Progenitor cell of endocrine pancreas (in vitro differentiated cells): Measurements from ENCODE around the gene ELOVL6. TPM values are rescaled to one million over a fixed set of nuclear protein-coding genes. Genes with fewer than 3 reads are reported as not detected.

Source experiments
- DNase-seq: peaks from one replicate; pipeline ENCODE4 v3.0.0; 2021; ENCODE audit warnings: low spot score; ENCODE audit not compliant: unreplicated experiment
- H3K27ac Mint-ChIP-seq: 2 replicates; pipeline ENCODE4 v1.8.0; 2021; ENCODE audit warnings: mild to moderate bottlenecking, moderate library complexity, mixed read lengths
- H3K27me3 Mint-ChIP-seq: 2 replicates; pipeline ENCODE4 v1.8.0; 2021; ENCODE audit warnings: mixed read lengths
- H3K36me3 Mint-ChIP-seq: 2 replicates; pipeline ENCODE4 v1.8.0; 2022; ENCODE audit warnings: mixed read lengths; ENCODE audit not compliant: insufficient read depth
- H3K4me1 Mint-ChIP-seq: 2 replicates; pipeline ENCODE4 v1.8.0; 2021; ENCODE audit warnings: low read depth, mixed read lengths
- H3K4me3 Mint-ChIP-seq: 2 replicates; pipeline ENCODE4 v1.8.0; 2021; ENCODE audit warnings: low read depth, mild to moderate bottlenecking, moderate library complexity, mixed read lengths
- H3K9me3 Mint-ChIP-seq: 2 replicates; pipeline ENCODE4 v1.8.0; 2021; ENCODE audit warnings: low read depth, mixed read lengths
- total RNA-seq: library from RNA; stranded (reverse); gene quantifications from 2 replicates; pipeline ENCODE4 v1.2.1, GENCODE V29; 2021
- TF ChIP-seq, protein P1 (sequence below): fragments of 200-600 bp; sonication (generic); IDR thresholded peaks from one replicate; pipeline ENCODE4 v1.5.0; 2021; ENCODE audit warnings: antibody characterized with exemption, mild to moderate bottlenecking; ENCODE audit not compliant: unreplicated experiment

Gene ELOVL6
- total RNA-seq, 1 donor from 2014 or later: 34.3 TPM

DNA sequence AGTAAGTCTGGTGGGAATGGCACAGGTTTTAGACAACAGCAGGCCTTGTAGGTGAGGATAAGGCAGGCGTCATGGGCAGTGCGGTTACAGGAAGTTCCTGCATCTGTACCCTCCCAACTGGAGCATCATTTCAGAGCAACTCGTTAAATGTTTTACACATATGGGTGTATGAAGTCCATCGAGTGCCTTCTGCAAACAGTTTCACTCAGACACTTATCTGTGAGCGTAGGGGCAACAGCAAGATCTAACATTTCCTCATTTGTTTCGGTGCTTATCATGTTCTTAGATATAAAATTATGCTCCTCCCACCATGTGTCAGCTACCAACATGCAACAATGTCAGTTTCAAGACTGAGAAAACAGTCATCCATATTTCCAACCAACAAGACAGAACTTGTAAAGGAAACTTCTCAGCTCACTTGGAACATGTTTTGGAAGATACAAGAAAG, 69.9 kb downstream of the ELOVL6 start:
- H3K9me3 Mint-ChIP-seq: no peaks in the 10 kb centered on the region
- peaks cover 10% of the 10 kb centered on the region for H3K36me3 Mint-ChIP-seq
- no peak overlapping the region for H3K4me3 Mint-ChIP-seq
- no peak for DNase-seq
- H3K27ac Mint-ChIP-seq: no peak overlapping the region
- peaks cover 17% of the 10 kb centered on the region for H3K27me3 Mint-ChIP-seq
- TF ChIP-seq, protein P1, sequence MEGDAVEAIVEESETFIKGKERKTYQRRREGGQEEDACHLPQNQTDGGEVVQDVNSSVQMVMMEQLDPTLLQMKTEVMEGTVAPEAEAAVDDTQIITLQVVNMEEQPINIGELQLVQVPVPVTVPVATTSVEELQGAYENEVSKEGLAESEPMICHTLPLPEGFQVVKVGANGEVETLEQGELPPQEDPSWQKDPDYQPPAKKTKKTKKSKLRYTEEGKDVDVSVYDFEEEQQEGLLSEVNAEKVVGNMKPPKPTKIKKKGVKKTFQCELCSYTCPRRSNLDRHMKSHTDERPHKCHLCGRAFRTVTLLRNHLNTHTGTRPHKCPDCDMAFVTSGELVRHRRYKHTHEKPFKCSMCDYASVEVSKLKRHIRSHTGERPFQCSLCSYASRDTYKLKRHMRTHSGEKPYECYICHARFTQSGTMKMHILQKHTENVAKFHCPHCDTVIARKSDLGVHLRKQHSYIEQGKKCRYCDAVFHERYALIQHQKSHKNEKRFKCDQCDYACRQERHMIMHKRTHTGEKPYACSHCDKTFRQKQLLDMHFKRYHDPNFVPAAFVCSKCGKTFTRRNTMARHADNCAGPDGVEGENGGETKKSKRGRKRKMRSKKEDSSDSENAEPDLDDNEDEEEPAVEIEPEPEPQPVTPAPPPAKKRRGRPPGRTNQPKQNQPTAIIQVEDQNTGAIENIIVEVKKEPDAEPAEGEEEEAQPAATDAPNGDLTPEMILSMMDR: no peak
- peaks cover 11% of the 10 kb centered on the region for H3K4me1 Mint-ChIP-seq

DNA sequence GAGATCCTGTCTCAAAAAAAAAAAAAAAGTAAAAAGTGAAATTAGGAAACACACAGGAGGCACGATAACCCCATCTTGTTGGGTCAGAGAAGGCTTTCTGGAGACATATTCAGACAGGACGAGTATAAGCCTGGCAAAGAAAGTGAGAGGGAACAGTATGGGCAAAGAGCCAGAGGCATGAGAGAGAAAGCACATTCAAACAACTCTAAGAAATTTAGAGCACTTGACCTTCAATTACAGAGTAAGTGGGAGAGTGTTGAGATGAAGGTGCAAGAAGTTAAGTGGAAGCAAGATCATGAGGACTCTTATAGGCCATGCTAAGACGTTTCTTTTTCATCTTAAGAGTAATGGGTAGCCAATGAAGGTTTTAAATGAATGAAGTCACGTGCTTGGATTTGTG, 70.4 kb downstream of the ELOVL6 start:
- TF ChIP-seq, protein P1: no peak
- H3K4me3 Mint-ChIP-seq: no peak overlapping the region
- no peak for DNase-seq
- no peaks in the 10 kb centered on the region for H3K9me3 Mint-ChIP-seq
- peaks cover 15% of the 10 kb centered on the region for H3K27me3 Mint-ChIP-seq
- peaks cover 10% of the 10 kb centered on the region for H3K36me3 Mint-ChIP-seq
- H3K4me1 Mint-ChIP-seq: peaks cover 7% of the 10 kb centered on the region
- no peak overlapping the region for H3K27ac Mint-ChIP-seq

DNA sequence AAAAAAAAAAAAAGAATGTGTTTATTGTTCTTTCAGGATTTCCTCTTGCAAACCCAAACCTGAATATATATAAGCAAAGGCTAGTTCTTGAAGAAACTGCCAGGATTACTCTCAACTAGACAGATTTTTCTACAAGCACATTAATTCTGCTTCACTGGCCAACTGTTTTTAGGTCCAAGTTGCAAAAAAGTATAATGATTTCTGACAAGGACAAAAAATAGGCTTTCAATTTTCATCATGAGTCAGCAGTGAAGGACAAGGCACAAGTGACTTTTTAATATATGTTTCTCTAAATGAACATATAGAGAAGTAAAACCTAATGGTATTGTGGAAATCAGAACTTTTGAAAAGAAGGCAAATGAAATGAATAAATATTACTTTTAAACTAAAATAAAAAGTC, 73.7 kb downstream of the ELOVL6 start:
- Mint-ChIP-seq H3K36me3 (peaks cover 12% of the 10 kb centered on the region), H3K27ac (no peak overlapping the region), H3K9me3 (no peaks in the 10 kb centered on the region), H3K4me3 (no peak overlapping the region), H3K27me3 (peaks cover 3% of the 10 kb centered on the region), H3K4me1 (peaks cover 2% of the 10 kb centered on the region)
- DNase-seq: no peak
- TF ChIP-seq, protein P1: no peak

DNA sequence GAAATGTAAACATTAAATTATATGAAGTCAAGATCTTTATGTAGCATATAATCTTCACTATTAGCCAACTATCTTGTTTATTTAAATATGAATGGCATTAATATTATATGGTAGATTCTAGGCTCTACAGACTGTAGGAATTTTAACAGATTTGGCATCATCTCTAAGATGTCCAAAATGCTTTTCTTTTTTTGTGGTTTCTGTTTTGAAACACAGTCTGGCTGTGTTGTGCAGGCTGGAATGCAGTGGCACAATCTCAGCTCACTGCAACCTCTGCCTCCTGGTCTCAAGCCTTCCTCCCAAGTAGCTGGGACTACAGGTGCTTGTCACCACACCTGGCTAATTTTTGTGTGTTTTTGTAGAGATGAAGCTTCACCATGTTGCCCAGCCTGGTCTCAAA, 76.2 kb downstream of the ELOVL6 start:
- Mint-ChIP-seq H3K9me3 (no peaks in the 10 kb centered on the region), H3K27ac (no peak overlapping the region), H3K36me3 (peaks cover 12% of the 10 kb centered on the region), H3K27me3 (no peaks in the 10 kb centered on the region), H3K4me3 (no peak overlapping the region), H3K4me1 (peaks cover 3% of the 10 kb centered on the region)
- TF ChIP-seq, protein P1: no peak
- no peak for DNase-seq

DNA sequence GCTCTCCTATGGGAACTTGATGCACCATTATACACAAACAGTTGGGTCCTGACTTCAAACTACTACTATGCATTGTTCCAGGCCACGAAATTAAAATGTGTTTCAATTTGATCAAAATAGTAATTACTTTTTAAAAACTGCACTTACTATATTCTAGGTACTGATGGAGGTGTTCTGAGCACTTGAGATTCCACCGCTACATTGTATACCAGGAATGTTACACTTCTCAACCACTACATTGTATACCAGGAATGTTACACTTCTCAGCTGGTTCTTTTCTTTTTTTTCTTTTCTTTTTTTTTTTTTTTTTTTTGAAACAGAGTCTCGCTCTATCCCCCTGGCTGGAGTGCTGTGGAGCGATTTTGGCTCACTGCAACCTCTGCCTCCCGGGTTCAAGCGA, 77.9 kb downstream of the ELOVL6 start:
- TF ChIP-seq, protein P1: no peak
- Mint-ChIP-seq H3K9me3 (no peaks in the 10 kb centered on the region), H3K36me3 (peaks cover 7% of the 10 kb centered on the region), H3K27me3 (no peaks in the 10 kb centered on the region), H3K4me3 (no peak overlapping the region), H3K27ac (no peak overlapping the region), H3K4me1 (peaks cover 6% of the 10 kb centered on the region)
- DNase-seq: no peak
